HepG2 (cell line): ENCODE results near the gene PFN4. TPM values are rescaled to one million over a fixed set of nuclear protein-coding genes. Genes with fewer than 3 reads are reported as not detected.
A peak's percentile ranks its signal among the peaks of the same experiment; 100 is the strongest.

Source experiments
- AHR ChIP-seq: IDR thresholded peaks from 2 replicates; pipeline ENCODE4 v1.6.1; 2018; ENCODE audit warnings: missing genetic modification reagents, missing compliant biosample characterization
- BHLHE40 ChIP-seq: IDR thresholded peaks from 2 replicates; pipeline ENCODE4 v1.6.1; 2011; ENCODE audit warnings: low read length, improper control_type of control experiment
- CHD2 ChIP-seq: IDR thresholded peaks from 2 replicates; pipeline ENCODE4 v1.6.1; 2011; ENCODE audit warnings: low read depth, low read length, improper control_type of control experiment
- FOXK1 ChIP-seq: sonication (generic); formaldehyde crosslinking; IDR thresholded peaks from 2 replicates; pipeline ENCODE4 v1.4.0; 2020; ENCODE audit warnings: low read depth, missing genetic modification reagents, borderline replicate concordance
- GABPA ChIP-seq, 2 experiments: IDR thresholded peaks; 2 replicates each; pipeline ENCODE4 v1.6.1; 2011 to 2016; ENCODE audit warnings: low read depth in 2 of 2, low read length in 1 of 2, missing biosample characterization in 1 of 2, missing genetic modification characterization in 1 of 2
- KDM3A ChIP-seq: IDR thresholded peaks from 2 replicates; pipeline ENCODE4 v1.6.1; 2018; ENCODE audit warnings: low read depth, missing compliant biosample characterization
- NFRKB ChIP-seq: fragments of 450-650 bp; IDR thresholded peaks from 2 replicates; pipeline ENCODE4 v1.6.1; 2017
- PAWR ChIP-seq: sonication (generic); formaldehyde crosslinking; IDR thresholded peaks from 2 replicates; pipeline ENCODE4 v1.4.0; 2020; ENCODE audit warnings: missing genetic modification reagents, mild to moderate bottlenecking, borderline replicate concordance
- RBAK ChIP-seq: sonication (generic); formaldehyde crosslinking; IDR thresholded peaks from 2 replicates; pipeline ENCODE4 v1.5.1; 2020; ENCODE audit warnings: mild to moderate bottlenecking, missing genetic modification reagents
- REL ChIP-seq: sonication (generic); formaldehyde crosslinking; conservative IDR thresholded peaks from 2 replicates; pipeline ENCODE4 v1.8.0; 2022; ENCODE audit warnings: mild to moderate bottlenecking, missing genetic modification reagents, moderate library complexity
- RXRA ChIP-seq: sonication (generic); formaldehyde crosslinking; IDR thresholded peaks from 2 replicates; pipeline ENCODE4 v1.5.1; 2020; ENCODE audit warnings: missing genetic modification reagents
- SALL1 ChIP-seq: sonication (generic); formaldehyde crosslinking; IDR thresholded peaks from 2 replicates; pipeline ENCODE4 v1.8.0; 2022; ENCODE audit warnings: mild to moderate bottlenecking, missing genetic modification reagents
- SIN3A ChIP-seq: IDR thresholded peaks from 2 replicates; pipeline ENCODE4 v1.6.1; 2011; ENCODE audit warnings: low read depth, mild to moderate bottlenecking, control low read depth, low read length, borderline replicate concordance
- SP140L ChIP-seq: sonication (generic); formaldehyde crosslinking; IDR thresholded peaks from 2 replicates; pipeline ENCODE4 v1.4.0; 2020; ENCODE audit warnings: missing genetic modification reagents, borderline replicate concordance
- ZC3H13 ChIP-seq: sonication (generic); formaldehyde crosslinking; IDR thresholded peaks from 2 replicates; pipeline ENCODE4 v1.8.1; 2023; ENCODE audit warnings: mild to moderate bottlenecking, missing genetic modification reagents, moderate library complexity
- ZNF138 ChIP-seq: sonication (generic); formaldehyde crosslinking; IDR thresholded peaks from 2 replicates; pipeline ENCODE4 v1.5.0; 2020; ENCODE audit warnings: mild to moderate bottlenecking, low read depth, missing genetic modification reagents
- ZNF282 ChIP-seq: fragments of 450-650 bp; IDR thresholded peaks from 2 replicates; pipeline ENCODE4 v1.6.1; 2018; ENCODE audit not compliant: partially characterized antibody
- ZNF749 ChIP-seq: sonication (generic); formaldehyde crosslinking; IDR thresholded peaks from 2 replicates; pipeline ENCODE4 v1.8.0; 2022; ENCODE audit warnings: mild to moderate bottlenecking, missing genetic modification reagents, moderate library complexity, borderline replicate concordance
- polyA plus RNA-seq, 8 experiments: library from polyadenylated mRNA; depleted of rRNA in 3 of 8; stranded (reverse) in 7 of 8; unstranded in 1 of 8; fragments of >200 nt; fragmentation: Illumina TruSeq in 4 of 8; extraction: Trizol in 4 of 8; gene quantifications; 2 replicates each; pipeline versions ENCODE4 v1.2.1 to v1.2.3, GENCODE V29; 2011 to 2016; ENCODE audit warnings: low read depth in 4 of 8, missing spikeins in 1 of 8, mixed read lengths in 1 of 8; ENCODE audit not compliant: insufficient read depth in 1 of 8
- total RNA-seq, 5 experiments: library from RNA; depleted of rRNA; stranded (reverse); fragments of >200 nt; fragmentation: Illumina TruSeq; extraction: Trizol; gene quantifications; 2 replicates each; pipeline ENCODE4 v1.2.3, GENCODE V29; 2016; ENCODE audit warnings: low read depth in 1 of 5
- TF ChIP-seq, protein P1 (sequence below): sonication (generic); formaldehyde crosslinking; IDR thresholded peaks from 2 replicates; pipeline ENCODE4 v1.4.0; 2020; ENCODE audit warnings: missing genetic modification reagents, low read depth, mild to moderate bottlenecking, borderline replicate concordance
- TF ChIP-seq, protein P2 (sequence below): IDR thresholded peaks from 2 replicates; pipeline ENCODE4 v1.6.1; 2016; ENCODE audit warnings: mild to moderate bottlenecking
- TF ChIP-seq, protein P3 (sequence below): sonication (generic); formaldehyde crosslinking; IDR thresholded peaks from 2 replicates; pipeline ENCODE4 v1.8.1; 2022; ENCODE audit warnings: mild to moderate bottlenecking, missing genetic modification reagents
- TF ChIP-seq, protein P4 (sequence below): sonication (generic); formaldehyde crosslinking; IDR thresholded peaks from 2 replicates; pipeline ENCODE4 v1.8.0; 2022; ENCODE audit warnings: missing genetic modification reagents, mild to moderate bottlenecking, inconsistent platforms, borderline replicate concordance
- TF ChIP-seq, protein P5 (sequence below): sonication (generic); formaldehyde crosslinking; IDR thresholded peaks from 2 replicates; pipeline ENCODE4 v1.4.0; 2020; ENCODE audit warnings: missing genetic modification reagents

The PFN4 gene
- total and polyA plus RNA-seq, 2 of the 13 experiments (the other 11 are each of a cell fraction or from before 2014, with no cell fraction given): 0.12 to 0.20 TPM

DNA sequence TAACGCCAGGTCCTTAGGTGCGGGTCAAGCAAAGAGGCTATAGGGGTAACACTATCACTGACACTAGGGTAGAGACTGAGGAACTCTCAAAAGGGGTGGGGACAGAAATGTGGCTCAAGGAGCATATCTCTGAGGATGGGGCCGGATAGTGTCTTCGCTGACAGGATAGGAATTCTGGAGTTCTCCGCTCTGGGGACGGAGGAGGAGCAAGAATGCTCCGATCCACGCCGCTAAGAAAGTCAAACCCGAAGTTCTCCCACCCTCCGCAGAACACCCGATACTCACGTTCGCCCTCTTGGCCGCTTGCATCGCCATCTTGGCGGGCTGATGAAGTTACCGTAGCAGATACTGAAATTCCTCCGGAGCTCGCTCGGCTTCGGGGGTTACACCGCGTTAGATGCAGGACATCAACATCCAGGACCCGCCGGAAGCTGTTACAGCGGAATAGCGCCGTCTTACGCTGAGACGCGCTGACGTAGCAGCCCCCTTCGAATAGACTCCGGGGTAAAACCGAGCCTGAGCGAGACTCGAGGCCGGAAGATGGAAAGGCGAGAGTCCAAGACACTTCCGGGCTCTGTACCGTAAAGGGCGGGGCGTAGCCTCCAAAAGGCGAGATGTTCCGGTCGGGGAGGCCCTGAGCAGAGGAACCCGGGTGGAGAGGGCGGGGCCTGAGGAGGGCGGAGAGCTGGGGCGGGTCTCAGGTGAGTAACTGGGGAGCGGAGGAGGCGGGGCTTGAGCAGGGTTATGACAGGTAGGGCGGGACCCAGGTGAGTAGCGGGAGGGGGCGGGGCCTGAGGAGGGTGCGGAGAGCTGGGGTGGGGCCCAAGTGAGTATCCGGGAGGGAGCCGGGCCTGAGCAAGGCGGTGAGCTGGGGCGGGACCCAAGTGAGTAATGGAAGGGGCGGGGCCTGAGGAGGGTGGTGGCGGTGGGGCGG lies 47.0 kb downstream of the PFN4 start, which contains the start of gene SF3B6 (continued):
- TF ChIP-seq, protein P1, sequence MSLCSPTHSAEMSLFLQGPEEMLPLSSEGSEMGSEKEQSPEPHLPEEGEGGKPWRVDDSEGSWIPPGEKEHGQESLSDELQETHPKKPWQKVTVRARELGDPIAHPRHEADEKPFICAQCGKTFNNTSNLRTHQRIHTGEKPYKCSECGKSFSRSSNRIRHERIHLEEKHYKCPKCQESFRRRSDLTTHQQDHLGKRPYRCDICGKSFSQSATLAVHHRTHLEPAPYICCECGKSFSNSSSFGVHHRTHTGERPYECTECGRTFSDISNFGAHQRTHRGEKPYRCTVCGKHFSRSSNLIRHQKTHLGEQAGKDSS (CRISPR knock-in tag): peak; percentile 99
- TF ChIP-seq RXRA (CRISPR knock-in tag) (peak; percentile 90), AHR (CRISPR knock-in tag) (peak; percentile 95), BHLHE40 (no peak), PAWR (CRISPR knock-in tag) (no peak), ZNF749 (CRISPR knock-in tag) (peak; percentile 87; the same call in 1 of the 2 replicates), ZNF138 (no peak), CHD2 (no peak), SALL1 (CRISPR knock-in tag) (peak; percentile 98), SP140L (CRISPR knock-in tag) (peak; percentile 89; the same call in 1 of the 2 replicates), FOXK1 (CRISPR knock-in tag) (peak; percentile 100), ZNF282 (no peak), RBAK (0 out of 2 replicates have a peak, but pooled peaks have one; percentile 71), ZC3H13 (peak; percentile 86), SIN3A (peak; percentile 81; the same call in 1 of the 2 replicates), REL (CRISPR knock-in tag) (no peak), GABPA (IDR thresholded peaks at IDR 0.05; ENCODE audit: low read depth, low read length) (peak; percentile 98), GABPA (CRISPR knock-in tag; IDR thresholded peaks at IDR 0.05; ENCODE audit: low read depth) (peak; percentile 99), NFRKB (no peak), KDM3A (CRISPR knock-in tag) (peak; percentile 91)
- TF ChIP-seq, protein P2, sequence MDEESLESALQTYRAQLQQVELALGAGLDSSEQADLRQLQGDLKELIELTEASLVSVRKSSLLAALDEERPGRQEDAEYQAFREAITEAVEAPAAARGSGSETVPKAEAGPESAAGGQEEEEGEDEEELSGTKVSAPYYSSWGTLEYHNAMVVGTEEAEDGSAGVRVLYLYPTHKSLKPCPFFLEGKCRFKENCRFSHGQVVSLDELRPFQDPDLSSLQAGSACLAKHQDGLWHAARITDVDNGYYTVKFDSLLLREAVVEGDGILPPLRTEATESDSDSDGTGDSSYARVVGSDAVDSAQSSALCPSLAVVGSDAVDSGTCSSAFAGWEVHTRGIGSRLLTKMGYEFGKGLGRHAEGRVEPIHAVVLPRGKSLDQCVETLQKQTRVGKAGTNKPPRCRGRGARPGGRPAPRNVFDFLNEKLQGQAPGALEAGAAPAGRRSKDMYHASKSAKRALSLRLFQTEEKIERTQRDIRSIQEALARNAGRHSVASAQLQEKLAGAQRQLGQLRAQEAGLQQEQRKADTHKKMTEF (CRISPR knock-in tag): peak; percentile 98
- TF ChIP-seq, protein P3, sequence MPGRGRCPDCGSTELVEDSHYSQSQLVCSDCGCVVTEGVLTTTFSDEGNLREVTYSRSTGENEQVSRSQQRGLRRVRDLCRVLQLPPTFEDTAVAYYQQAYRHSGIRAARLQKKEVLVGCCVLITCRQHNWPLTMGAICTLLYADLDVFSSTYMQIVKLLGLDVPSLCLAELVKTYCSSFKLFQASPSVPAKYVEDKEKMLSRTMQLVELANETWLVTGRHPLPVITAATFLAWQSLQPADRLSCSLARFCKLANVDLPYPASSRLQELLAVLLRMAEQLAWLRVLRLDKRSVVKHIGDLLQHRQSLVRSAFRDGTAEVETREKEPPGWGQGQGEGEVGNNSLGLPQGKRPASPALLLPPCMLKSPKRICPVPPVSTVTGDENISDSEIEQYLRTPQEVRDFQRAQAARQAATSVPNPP: peak; percentile 92; the same call in 1 of the 2 replicates
- TF ChIP-seq, protein P4, sequence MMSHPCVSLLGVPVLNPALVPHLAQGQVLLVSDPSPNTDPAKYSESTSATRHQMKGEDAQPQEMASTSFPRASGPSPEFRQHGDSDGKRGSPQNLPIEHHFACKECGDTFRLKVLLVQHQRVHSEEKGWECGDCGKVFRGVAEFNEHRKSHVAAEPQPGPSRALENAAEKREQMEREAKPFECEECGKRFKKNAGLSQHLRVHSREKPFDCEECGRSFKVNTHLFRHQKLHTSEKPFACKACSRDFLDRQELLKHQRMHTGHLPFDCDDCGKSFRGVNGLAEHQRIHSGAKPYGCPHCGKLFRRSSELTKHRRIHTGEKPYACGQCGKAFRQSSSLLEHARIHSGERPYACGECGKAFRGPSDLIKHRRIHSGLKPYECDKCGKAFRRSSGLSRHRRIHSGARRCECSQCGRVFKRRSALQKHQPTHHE (CRISPR knock-in tag): no peak; the same call in 1 of the 2 replicates
- TF ChIP-seq, protein P5, sequence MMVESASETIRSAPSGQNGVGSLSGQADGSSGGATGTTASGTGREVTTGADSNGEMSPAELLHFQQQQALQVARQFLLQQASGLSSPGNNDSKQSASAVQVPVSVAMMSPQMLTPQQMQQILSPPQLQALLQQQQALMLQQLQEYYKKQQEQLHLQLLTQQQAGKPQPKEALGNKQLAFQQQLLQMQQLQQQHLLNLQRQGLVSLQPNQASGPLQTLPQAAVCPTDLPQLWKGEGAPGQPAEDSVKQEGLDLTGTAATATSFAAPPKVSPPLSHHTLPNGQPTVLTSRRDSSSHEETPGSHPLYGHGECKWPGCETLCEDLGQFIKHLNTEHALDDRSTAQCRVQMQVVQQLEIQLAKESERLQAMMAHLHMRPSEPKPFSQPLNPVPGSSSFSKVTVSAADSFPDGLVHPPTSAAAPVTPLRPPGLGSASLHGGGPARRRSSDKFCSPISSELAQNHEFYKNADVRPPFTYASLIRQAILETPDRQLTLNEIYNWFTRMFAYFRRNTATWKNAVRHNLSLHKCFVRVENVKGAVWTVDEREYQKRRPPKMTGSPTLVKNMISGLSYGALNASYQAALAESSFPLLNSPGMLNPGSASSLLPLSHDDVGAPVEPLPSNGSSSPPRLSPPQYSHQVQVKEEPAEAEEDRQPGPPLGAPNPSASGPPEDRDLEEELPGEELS (CRISPR knock-in tag): peak; percentile 82
